Measurements from ENCODE around the gene IKZF5.

The IKZF5 gene, protein sequence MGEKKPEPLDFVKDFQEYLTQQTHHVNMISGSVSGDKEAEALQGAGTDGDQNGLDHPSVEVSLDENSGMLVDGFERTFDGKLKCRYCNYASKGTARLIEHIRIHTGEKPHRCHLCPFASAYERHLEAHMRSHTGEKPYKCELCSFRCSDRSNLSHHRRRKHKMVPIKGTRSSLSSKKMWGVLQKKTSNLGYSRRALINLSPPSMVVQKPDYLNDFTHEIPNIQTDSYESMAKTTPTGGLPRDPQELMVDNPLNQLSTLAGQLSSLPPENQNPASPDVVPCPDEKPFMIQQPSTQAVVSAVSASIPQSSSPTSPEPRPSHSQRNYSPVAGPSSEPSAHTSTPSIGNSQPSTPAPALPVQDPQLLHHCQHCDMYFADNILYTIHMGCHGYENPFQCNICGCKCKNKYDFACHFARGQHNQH
- 18.8 to 48.4 (median 28.4) reads per million in 9 experiments for total RNA-seq

DNA sequence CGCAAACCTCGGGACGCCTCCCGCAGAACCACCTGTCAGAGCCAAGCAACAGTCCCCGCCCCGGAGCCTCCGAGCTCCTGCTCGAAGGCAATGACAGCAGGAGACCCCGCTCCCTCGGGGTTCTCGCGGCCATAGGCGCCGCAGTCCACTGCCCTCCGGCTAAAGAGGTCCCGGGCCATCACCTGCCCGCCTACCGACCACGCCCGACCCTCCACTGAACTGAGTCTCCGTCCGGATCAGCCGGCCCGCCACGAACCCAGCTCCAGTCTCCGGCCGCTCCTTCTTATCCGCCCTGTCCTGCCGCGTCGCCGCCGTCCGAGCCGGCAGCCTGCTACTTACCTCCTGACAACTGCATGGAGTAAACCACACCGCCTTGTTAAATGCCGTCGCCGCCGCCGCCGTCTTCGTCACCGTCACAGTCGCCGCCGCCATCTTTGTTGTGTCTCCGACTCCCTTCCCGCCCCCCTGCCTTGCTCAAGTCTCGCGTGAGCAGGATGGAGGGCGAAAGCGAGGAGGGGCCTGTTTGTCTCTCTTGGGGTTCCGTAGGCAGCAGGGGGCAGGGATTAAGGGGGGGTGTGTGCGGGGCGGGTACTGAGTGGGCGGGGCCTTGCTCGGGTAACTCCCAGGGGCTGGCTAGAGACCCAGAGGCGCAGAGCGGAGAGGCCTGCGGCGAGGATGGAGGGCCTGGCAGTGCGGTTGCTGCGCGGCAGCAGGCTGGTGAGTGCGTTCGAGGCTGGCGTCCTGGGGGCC, at the start of gene IKZF5, which contains the start of gene ACADSB:
TSS of gene IKZF5 (minus strand) at position 441 of the 750 bp plus-strand sequence. CDS start 10,170 bp downstream, outside the sequence.
TSS of gene ACADSB (plus strand) at position 652 of the 750 bp plus-strand sequence. CDS start at position 676, 24 bp downstream.
- DNase-seq (peak; percentile 94 to 97 (median 94)), ATAC-seq (replicated peaks) (peak; percentile 85)
- Mint-ChIP-seq H3K36me3 (ENCODE audit: insufficient read depth) (peaks cover 20% of the 10 kb centered on the region), H3K4me1 (ENCODE audit: low read depth in 2 of 2) (peaks cover 27 to 53% of the 10 kb centered on the region in 2 donors), H3K9me3 (no peaks in the 10 kb centered on the region), H3K4me3 (peak within 1 kb of the TSS; percentile 97 to 98), H3K27me3 (no peaks in the 10 kb centered on the region), H3K27ac (peak within 1 kb of the TSS; percentile 99)

DNA sequence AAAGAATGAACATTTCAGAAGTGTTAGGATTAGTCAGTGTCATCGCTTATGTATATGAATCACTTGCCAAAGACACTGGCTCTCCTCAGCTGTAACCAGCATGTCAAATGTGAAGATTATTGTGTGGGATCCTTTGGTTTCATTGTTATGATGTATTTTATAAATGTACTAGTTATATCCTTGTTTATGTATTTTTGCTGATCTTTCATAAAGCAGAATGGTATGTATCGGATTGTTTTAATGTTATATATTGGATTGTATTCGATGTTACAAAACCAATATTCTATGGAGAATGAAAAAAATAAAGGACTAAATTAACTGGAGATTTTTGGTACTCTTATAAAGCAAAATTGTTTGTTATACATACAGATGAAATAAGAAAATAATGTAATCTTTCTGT, 49.4 kb upstream of the IKZF5 start:
- H3K27me3 Mint-ChIP-seq: peaks cover 0 to 6% of the 10 kb centered on the region in 2 donors
- no peak for DNase-seq
- H3K4me1 Mint-ChIP-seq (ENCODE audit: low read depth in 2 of 2): no peaks in the 10 kb centered on the region
- ATAC-seq (replicated peaks): no peak
- peaks cover 7% of the 10 kb centered on the region for H3K36me3 Mint-ChIP-seq (ENCODE audit: insufficient read depth)
- no peak overlapping the region for H3K27ac Mint-ChIP-seq
- H3K4me3 Mint-ChIP-seq: no peak overlapping the region
- H3K9me3 Mint-ChIP-seq: no peaks in the 10 kb centered on the region

GRCh38 chr10:123045961-123046731, 37.6 kb upstream of the IKZF5 start:
- ATAC-seq (replicated peaks) (no peak), DNase-seq (no peak)
- peaks cover 16% of the 10 kb centered on the region for H3K36me3 Mint-ChIP-seq (ENCODE audit: insufficient read depth)
- H3K27ac Mint-ChIP-seq: peak overlapping the region in 1 of 2 donors; percentile 53
- H3K27me3 Mint-ChIP-seq: no peaks in the 10 kb centered on the region
- H3K4me1 Mint-ChIP-seq (ENCODE audit: low read depth in 2 of 2): no peaks in the 10 kb centered on the region
- H3K4me3 Mint-ChIP-seq: no peak overlapping the region
- no peaks in the 10 kb centered on the region for H3K9me3 Mint-ChIP-seq

GRCh38 chr10:123044391-123044790, 35.8 kb upstream of the IKZF5 start:
- H3K27me3 Mint-ChIP-seq: no peaks in the 10 kb centered on the region

DNA sequence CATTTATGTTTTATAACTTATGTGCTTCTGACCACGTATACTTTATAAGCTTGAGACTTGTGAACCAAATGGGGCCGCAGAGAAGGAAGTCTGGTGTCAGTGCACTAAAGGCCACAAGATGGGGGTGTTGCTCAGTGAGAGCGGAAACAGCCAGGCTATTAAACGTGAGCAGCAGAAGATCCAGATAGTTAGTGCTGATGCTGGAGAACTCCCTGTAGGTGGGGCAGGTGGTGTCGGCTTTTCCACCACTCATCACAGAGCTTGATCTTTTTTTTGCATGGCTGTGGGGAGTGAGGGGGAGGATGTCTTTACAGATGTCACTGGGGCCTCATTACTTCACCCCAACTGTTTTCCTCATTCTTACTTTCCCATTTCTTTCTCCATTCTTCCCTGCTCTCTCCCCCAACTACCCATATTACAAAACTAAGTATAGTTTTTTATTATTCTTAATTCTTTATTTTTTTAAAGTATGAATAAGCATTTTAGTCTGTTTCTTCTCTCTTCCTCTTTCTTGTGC, 34.9 kb upstream of the IKZF5 start:
- H3K36me3 Mint-ChIP-seq (ENCODE audit: insufficient read depth): peaks cover 13% of the 10 kb centered on the region
- peak; percentile 7 to 29 (median 26) for DNase-seq
- H3K9me3 Mint-ChIP-seq: no peaks in the 10 kb centered on the region
- no peaks in the 10 kb centered on the region for H3K27me3 Mint-ChIP-seq
- H3K27ac Mint-ChIP-seq: no peak overlapping the region
- H3K4me1 Mint-ChIP-seq (ENCODE audit: low read depth in 2 of 2): peaks cover 0 to 7% of the 10 kb centered on the region in 2 donors
- no peak overlapping the region for H3K4me3 Mint-ChIP-seq
- ATAC-seq (replicated peaks): peak; percentile 58

More at GRCh38 chr10:123044391-123044790, 35.8 kb upstream of the IKZF5 start:
- H3K9me3 Mint-ChIP-seq: no peaks in the 10 kb centered on the region
- no peak overlapping the region for H3K27ac Mint-ChIP-seq
- DNase-seq (no peak), ATAC-seq (replicated peaks) (no peak)
- peaks cover 19% of the 10 kb centered on the region for H3K36me3 Mint-ChIP-seq (ENCODE audit: insufficient read depth)
- no peak overlapping the region for H3K4me3 Mint-ChIP-seq
- H3K4me1 Mint-ChIP-seq (ENCODE audit: low read depth in 2 of 2): peaks cover 0 to under 1% of the 10 kb centered on the region in 2 donors

DNA sequence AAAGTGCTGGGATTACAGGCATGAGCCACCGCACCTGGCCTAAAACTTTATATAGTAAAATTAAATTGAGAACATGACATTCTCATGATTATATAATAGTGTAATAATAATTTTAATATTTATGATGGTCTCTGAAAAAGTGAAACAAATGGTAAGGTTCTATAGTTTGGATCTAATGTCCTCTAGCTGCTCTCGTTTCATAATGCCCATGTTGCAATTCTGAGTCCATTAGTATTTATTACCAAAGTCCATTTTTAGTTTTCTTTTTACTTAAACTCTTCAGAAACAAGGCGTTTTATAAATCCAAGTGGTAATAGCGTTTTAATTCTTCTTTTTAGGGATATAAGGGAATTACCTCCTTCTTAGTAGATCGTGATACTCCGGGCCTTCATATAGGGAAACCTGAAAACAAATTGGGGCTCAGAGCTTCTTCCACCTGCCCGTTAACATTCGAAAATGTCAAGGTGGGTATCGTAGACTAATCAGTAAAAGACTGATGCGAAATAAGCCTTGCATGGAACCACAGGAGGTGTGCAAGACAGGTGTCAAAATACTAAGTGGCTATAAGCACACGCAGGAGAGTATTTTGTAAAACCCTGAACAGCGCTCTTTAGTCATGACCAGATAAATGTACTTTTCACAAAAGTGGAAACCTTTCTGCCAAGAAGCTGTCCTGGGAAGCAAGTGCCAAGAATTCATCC, 34.3 kb upstream of the IKZF5 start:
- no peaks in the 10 kb centered on the region for H3K27me3 Mint-ChIP-seq
- no peak overlapping the region for H3K4me3 Mint-ChIP-seq
- ATAC-seq (replicated peaks) (no peak), DNase-seq (no peak)
- H3K36me3 Mint-ChIP-seq (ENCODE audit: insufficient read depth): peaks cover 7% of the 10 kb centered on the region
- H3K4me1 Mint-ChIP-seq (ENCODE audit: low read depth in 2 of 2): peaks cover 0 to 7% of the 10 kb centered on the region in 2 donors
- no peak overlapping the region for H3K27ac Mint-ChIP-seq
- no peaks in the 10 kb centered on the region for H3K9me3 Mint-ChIP-seq

- H3K4me3 Mint-ChIP-seq: no peak overlapping the region
- no peaks in the 10 kb centered on the region for H3K9me3 Mint-ChIP-seq
- DNase-seq (no peak), ATAC-seq (replicated peaks) (no peak)
- H3K27ac Mint-ChIP-seq: no peak overlapping the region
- H3K27me3 Mint-ChIP-seq: no peaks in the 10 kb centered on the region
- H3K36me3 Mint-ChIP-seq (ENCODE audit: insufficient read depth): peaks cover 13% of the 10 kb centered on the region
- peaks cover 0 to 7% of the 10 kb centered on the region in 2 donors for H3K4me1 Mint-ChIP-seq (ENCODE audit: low read depth in 2 of 2)
These were observed 31.0 kb upstream of the IKZF5 start for GRCh38 chr10:123039632-123039930.

- ATAC-seq (replicated peaks) (no peak), DNase-seq (no peak)
- H3K4me1 Mint-ChIP-seq (ENCODE audit: low read depth in 2 of 2): peaks cover 0 to 7% of the 10 kb centered on the region in 2 donors
- H3K36me3 Mint-ChIP-seq (ENCODE audit: insufficient read depth): peaks cover 13% of the 10 kb centered on the region
- H3K4me3 Mint-ChIP-seq: no peak overlapping the region
- no peaks in the 10 kb centered on the region for H3K9me3 Mint-ChIP-seq
- no peak overlapping the region for H3K27ac Mint-ChIP-seq
- no peaks in the 10 kb centered on the region for H3K27me3 Mint-ChIP-seq
These were observed 30.4 kb upstream of the IKZF5 start for GRCh38 chr10:123038782-123039631.

- H3K27me3 Mint-ChIP-seq: no peaks in the 10 kb centered on the region
- H3K4me3 Mint-ChIP-seq: no peak overlapping the region
- H3K27ac Mint-ChIP-seq: no peak overlapping the region
- H3K4me1 Mint-ChIP-seq (ENCODE audit: low read depth in 2 of 2): peaks cover 0 to 7% of the 10 kb centered on the region in 2 donors
- no peaks in the 10 kb centered on the region for H3K9me3 Mint-ChIP-seq
- H3K36me3 Mint-ChIP-seq (ENCODE audit: insufficient read depth): peaks cover 10% of the 10 kb centered on the region
- DNase-seq (no peak), ATAC-seq (replicated peaks) (no peak)
These were observed 27.0 kb upstream of the IKZF5 start for GRCh38 chr10:123035467-123036086.

DNA sequence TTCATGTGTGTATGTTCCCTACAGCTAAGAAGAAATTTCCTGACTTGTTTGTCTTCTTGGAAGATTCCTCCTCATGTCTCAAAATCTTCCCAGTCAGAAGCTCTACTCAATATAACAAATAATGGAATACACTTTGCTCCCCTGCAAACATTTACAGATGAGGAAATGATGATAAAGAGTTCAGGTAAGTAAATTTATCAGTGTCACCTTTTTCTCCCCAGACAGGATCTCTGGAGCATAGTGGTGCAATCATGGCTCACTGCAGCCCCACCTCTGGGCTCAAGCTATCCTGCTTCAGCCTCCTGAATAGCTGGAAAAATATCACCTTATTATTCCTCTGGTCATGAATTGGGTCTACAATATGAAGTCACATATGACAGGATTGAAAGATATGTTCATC, 25.7 kb upstream of the IKZF5 start:
- H3K4me1 Mint-ChIP-seq (ENCODE audit: low read depth in 2 of 2): peaks cover 0 to 6% of the 10 kb centered on the region in 2 donors
- ATAC-seq (replicated peaks) (no peak), DNase-seq (no peak)
- H3K4me3 Mint-ChIP-seq: no peak overlapping the region
- no peaks in the 10 kb centered on the region for H3K9me3 Mint-ChIP-seq
- no peaks in the 10 kb centered on the region for H3K27me3 Mint-ChIP-seq
- peaks cover 9% of the 10 kb centered on the region for H3K36me3 Mint-ChIP-seq (ENCODE audit: insufficient read depth)
- H3K27ac Mint-ChIP-seq: no peak overlapping the region

- Mint-ChIP-seq H3K4me1 (ENCODE audit: low read depth in 2 of 2) (no peaks in the 10 kb centered on the region), H3K9me3 (no peaks in the 10 kb centered on the region), H3K27ac (no peak overlapping the region), H3K36me3 (ENCODE audit: insufficient read depth) (peaks cover 4% of the 10 kb centered on the region), H3K27me3 (no peaks in the 10 kb centered on the region), H3K4me3 (no peak overlapping the region)
- ATAC-seq (replicated peaks) (no peak), DNase-seq (no peak)
These were observed 22.5 kb upstream of the IKZF5 start for GRCh38 chr10:123031124-123031523.

- no peak for DNase-seq
- no peaks in the 10 kb centered on the region for H3K36me3 Mint-ChIP-seq (ENCODE audit: insufficient read depth)
These were observed 19.3 kb upstream of the IKZF5 start for GRCh38 chr10:123027861-123028260.

More at GRCh38 chr10:123027861-123028260, 19.3 kb upstream of the IKZF5 start:
- no peak overlapping the region for H3K27ac Mint-ChIP-seq
- H3K27me3 Mint-ChIP-seq: no peaks in the 10 kb centered on the region
- peaks cover 4% of the 10 kb centered on the region in 2 donors for H3K4me1 Mint-ChIP-seq (ENCODE audit: low read depth in 2 of 2)
- no peak for ATAC-seq (replicated peaks)
- no peak overlapping the region for H3K4me3 Mint-ChIP-seq
- H3K9me3 Mint-ChIP-seq: no peaks in the 10 kb centered on the region

All from effector memory CD8-positive, alpha-beta T cell (primary cell).